NCI-H1694 treated with DMSO at 0.1 percent for 48 hours (cell line): Measurements from ENCODE around the gene MYRF.
A peak's percentile ranks its signal among the peaks of the same experiment; 100 is the strongest.

Experiments
- DNase-seq: peaks from one replicate; lab custom pipeline; 2025; lab: John Stamatoyannopoulos, UW

Gene MYRF

DNA sequence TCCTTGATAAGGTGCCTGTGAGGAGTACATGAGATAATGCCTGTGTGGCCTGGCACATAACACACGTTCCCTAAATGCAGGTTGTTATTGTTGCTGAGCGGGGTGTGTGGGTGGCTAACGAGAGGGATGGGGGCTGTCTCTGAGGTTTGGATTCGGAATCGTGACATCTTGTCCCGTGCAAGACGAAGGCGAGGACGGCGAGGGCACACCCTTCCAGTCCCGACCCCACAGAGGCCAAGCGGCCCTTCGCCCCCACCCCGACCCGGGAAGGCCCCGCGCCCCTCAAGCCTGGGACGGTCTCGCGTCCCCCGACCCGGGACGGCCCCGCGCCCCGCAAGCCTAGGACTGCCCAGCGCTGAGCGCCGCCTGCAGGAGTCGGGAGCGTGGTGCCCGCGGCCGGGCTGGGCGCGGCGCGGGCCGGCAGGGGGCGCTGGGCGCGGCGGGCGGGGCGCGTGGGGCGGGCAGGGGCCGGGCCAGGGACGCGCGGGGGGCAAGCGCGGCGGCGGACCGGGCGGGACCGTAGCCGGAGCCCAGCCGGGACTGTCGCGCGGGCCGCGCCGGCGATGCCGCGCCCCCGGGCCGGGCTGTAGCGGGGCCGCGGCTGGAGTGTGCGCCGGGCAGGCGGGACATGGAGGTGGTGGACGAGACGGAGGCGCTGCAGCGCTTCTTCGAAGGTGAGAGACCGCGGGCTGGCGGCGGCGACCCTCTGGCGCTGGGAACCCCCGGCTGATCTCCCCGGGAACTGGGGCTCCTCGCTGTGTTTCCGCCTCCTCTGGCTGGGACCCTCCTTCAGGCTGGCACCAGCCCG lies at the start of gene MYRF:
MYRF (plus strand) TSS at position 520 of the 808 bp plus-strand sequence; CDS start at position 629, 109 bp downstream.
- no peak for DNase-seq

DNA sequence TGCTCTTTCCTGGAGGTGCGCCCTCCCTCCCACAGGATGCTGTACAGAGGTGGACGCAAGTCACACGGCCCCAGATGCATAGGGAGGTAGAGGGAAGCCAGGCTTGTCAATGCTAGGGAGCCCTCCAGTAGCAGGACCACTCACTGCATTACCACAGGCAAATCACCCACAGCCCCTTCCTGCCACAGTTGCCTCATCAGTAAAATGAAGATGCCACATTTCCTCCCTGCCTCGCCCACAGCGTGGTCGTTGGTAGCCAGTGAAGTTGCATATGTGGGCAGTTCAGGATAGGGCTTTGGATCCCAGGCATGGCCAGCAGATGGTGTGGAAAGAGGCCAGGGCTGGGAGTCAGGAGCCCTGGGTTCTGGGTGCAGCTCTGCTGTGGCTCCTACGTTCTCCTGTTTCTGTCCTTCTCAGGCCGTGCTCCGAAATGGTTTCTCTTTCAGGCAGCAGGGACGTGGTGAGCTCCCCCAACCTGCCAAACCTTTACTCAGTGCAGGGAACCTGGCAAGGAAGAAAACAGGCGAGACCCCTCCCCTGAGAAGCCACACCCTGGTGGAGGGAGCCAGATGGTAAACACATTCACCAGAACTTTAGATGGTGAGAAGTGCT lies 49.6 kb upstream of the MYRF start:
- no peak for DNase-seq

DNA sequence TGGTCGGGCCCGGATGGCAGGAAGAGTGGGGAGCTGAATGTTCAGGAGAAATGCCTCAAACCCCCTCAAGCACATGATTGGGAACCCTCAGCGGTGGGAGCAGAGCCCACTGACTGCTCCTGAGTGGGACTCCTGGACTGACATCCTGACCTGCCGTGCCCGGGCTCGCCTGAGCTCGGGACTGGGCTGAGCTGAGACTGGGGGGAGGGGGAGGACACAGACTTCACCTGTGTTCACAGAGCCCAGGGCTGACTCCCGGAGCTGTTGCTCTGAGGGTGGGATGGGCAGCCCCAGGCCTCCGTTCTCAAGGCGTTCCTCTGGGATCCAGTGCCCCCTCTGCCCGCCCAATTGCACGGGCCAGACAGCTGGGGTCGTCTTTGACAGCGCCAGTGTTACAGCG lies 47.6 kb upstream of the MYRF start:
- no peak for DNase-seq

DNA sequence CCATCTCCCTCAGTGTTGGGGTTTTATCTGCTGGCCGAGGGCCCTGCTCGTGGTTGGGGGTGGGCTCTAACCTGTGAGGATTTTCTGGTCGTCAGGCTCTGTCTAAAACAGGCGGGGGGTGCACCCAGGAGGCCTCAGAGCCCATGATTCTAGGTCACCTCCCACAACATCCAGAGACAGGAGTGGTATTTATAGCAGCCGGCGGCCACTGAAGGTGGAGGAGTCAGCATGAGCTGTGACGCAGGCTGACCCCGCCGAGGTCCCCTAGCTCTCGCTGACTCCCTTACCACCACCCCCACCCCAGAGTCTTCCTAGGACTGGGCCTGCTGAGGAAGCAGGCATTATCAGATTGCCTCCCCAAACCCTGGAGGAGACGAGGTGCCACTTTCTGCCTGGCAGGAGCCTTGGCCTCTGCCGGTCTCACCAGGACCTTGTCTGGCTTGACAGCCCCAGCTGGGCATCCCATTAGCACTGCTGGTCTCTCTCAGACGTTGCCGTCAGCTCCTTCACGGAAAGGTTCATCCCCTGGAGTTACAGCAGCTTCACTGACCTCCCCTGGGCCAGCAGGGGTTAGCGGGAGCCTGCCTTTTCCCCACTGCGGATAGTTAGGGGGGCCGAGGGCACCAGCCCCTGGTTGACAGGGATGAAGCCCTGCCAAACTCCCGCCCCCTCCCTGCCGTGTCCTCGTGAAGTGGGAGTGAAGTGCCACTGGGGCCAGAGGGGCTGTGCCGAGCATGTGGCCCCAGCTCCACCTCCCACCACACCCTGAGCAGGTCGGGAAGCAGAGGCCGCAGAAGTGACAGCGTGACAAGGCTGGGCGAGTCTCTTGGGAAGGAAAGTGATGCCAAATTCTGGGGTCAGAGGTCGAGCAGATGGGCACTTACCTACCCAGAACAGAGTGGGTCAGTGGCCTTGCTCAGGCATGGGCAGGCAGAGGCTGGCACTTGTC lies 45.7 kb upstream of the MYRF start:
- DNase-seq = no peak

DNA sequence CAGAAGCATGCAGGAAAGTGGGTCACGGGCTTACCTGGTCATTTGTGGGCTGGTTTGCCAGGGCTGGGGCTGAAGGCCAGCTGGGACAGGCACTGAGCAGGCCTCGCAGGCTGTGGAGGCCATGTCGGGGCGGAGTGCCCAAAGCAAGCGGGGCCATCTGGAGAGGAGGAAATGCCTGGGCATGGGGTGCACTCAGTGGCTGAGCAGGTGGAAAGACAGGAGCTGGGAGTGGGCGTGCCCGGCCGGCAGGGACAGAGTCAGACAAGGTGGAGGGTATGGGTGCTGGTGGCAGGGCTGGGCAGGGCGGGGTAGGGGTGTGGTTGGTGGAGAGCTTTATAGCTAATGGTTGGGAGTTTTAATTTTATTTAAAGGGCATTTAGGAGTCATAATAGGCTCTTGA lies 44.9 kb upstream of the MYRF start:
- peak; percentile 61 for DNase-seq

DNA sequence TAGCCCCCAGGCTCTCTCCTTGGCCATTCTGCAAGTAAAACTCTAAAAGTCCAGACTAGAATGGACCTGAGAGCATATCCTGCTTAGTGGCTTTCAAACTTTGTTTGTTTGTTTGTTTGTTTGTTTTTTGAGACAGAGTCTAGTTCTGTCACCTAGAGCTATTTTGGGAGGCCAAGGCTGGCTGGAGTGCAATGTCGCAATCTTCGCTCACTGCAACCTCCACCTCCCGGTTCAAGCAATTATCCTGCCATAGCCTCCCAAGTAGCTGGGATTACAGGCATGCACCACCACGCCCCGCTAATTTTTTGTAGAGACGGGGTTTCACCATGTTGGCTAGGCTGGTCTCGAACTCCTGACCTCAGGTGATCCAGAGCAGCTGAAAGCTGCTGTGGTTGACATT lies 43.3 kb upstream of the MYRF start:
- no peak for DNase-seq

DNA sequence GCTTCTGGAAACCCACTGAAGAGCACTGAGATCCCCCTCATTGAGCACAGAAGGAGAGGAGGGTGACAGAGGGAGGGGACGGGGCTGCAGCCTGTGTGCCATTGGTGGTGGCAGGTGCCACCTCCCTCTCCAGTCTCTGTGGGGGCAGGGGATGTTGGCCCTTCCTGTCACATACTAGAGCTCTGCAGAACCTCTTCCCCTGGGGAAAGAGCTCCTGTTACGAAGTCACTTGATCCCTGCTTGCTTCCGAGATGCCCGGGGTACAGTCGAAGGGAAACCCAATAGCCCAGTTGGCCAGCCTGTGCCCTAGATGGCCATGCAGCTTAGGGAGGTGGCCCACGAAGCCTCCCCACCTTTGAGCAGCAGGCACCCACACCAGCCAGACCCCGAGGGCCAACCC lies 42.9 kb upstream of the MYRF start:
- DNase-seq = peak; percentile 21

DNA sequence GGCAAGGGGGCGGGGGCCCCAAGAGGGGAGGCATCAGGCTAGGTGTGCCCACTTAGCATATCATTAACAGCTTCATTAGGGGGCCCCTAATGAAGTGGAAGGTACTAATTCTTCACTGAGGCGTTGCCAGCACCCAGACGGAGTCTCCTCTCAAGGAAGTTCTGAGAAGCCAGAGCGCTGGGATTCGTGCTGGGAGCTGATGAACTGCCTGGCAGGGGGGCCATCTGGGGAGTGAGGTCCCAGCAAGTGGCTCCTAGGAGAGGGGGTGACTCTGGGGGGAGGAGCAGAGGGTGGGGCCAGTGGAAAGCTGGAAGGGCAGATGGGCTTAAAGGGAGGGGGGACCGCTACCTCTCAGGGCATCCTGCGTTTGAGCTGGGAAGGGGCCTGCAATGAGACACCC lies 42.4 kb upstream of the MYRF start:
- no peak for DNase-seq

DNA sequence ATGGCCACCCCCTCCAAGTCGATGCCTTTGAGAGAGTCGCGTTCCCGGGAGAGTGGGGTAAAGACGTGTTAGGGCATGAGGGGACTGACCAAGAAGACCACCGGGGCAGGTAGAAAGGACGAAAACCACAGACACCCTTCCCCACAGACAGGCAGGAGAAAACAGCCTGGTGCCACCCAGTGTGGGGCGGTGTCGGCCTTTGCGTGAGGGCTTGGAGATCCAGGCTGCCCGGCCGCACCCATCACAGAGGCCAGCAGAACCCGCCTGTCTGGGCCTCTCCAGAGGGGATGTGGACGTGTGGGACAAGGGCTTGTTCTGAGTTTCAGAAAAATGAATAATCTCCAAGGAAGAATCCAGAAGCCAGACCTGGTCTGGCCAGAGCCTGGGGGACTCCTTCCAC lies 41.4 kb upstream of the MYRF start:
- no peak for DNase-seq

DNA sequence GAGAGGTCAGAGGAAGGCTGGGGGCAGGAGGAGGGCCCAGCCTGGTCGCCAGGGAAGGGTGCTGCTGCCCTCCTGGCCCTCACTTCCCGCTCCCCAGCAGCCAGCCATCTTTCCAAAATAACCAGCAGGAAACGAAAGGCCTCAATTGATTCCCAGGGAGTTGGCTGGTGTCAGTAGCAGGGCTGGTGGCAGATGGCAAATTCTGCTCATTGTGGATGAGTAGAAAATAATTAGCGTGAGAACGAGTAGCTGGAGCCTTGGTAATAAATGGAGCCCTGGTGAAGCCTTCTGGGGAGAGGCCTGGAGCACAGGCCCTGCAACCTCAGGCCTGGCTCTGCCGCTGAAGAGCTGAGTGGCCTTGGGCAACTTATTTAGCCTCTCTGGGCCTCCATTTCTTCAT lies 40.9 kb upstream of the MYRF start:
- peak; percentile 93 for DNase-seq

DNA sequence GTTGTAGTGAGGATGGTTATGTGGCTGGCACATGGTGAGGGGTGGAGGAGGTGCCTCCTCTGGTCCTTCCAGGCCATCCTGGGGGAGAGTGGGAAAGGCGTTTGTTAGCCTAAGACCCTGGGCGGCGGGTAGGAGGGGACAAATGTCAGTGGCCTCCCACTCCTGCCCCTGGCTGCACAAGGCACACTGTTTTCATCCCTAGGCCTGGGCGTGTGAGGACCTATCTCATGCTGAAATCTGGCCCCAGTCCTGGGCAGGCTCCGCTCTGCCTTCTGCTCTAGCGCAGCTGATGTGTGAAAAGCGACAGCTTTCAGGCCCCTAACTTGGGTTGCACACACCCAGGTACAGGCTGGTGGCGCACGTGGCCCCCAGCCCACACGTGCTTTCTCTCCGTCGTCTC lies 40.1 kb upstream of the MYRF start:
- DNase-seq = peak; percentile 79

DNA sequence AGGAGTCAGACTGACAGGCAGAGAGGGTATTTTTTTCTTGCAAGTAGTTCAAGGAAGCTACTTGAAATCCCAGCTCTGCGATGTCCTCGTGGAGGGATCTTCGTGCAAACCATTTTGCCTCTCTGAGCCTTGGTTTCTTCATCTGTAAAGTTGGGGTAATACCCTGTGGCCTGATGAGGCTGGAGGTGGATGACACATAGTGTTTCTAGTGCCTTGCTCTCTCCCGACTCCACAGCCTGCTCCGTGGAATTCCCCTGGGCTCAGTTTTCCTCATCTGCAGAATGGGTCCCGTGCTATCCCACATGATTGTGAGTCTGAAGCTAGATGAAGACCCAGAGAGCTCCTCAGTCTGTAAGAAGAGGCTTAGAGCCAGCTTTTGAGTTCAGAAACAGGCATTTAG lies 39.6 kb upstream of the MYRF start:
- no peak for DNase-seq

DNA sequence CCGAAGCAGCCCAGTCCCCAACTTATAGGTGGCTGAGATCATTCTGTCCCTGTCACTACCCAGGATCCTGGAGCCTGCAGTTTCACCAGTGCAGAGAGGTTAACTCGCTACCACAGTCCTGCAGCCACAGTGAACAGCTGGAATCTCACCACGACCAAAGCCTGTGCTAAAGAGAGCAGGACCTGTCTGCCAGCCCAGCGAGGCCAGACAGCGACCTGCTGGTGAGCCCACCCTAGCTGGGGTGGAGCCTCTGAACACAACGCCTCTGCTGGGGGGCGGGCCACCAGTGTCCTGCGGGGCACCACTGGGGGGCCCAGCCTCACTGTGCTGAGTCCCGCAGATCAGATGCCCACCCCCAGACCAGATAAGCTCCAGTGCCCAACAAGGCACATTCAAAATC lies 39.0 kb upstream of the MYRF start:
- no peak for DNase-seq

DNA sequence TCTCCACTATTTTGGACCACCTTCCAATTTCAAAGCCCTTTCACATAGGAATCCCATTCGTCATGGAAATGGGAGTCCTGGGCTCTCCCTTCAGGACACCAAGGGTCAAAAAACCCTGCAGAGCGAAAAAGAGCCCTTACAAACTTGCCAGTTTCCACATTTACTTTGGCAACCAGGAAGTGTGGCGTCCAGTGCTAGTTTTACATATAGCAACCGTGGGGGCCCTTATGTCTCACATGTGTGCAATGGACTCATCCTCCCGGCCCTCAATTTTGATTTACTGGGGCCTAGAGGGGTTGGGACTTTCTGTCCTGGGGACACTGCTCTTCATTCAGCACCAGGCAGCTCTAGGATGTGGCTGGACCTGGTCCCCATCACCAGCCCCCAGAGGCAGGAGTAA lies 38.5 kb upstream of the MYRF start:
- DNase-seq = no peak

DNA sequence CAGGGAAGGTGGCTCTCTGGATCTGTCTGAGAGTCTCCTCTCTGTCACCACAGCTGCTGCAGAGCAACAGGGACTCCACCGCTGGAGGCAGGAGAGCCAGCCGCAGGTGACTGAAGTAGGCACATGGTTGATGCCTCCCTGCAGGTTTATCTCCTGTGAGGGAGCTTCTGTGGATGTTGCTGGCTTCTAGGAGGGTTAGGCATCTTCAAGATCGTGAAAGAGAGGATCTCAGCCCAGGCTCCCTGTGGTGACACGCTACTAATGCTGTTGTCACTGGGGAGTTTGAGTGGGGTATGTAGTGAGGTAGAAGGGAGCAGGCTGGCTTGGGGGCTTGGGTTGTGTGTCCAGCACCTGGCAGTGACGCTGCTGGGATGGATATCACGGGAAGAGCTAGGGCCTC lies 38.1 kb upstream of the MYRF start:
- DNase-seq = no peak

DNA sequence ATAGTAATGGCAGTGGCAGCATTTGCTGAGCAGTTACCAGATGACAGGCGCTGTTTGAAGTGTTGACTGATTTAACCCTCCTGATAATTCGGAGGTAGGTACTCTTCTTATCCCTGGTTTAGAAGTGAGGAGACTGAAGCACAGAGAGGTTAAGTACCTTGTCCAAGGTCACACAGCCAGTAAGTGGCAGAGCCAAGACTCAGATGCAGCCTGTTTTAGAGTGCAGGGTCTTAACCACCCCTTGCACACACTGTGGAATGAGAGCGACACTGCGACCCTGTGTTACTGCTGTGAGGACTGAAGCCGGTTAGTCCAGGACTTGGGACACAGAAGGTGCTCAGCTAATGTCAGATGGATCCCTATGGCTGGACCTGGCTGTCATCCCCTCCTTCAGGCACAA lies 37.5 kb upstream of the MYRF start:
- DNase-seq = no peak

DNA sequence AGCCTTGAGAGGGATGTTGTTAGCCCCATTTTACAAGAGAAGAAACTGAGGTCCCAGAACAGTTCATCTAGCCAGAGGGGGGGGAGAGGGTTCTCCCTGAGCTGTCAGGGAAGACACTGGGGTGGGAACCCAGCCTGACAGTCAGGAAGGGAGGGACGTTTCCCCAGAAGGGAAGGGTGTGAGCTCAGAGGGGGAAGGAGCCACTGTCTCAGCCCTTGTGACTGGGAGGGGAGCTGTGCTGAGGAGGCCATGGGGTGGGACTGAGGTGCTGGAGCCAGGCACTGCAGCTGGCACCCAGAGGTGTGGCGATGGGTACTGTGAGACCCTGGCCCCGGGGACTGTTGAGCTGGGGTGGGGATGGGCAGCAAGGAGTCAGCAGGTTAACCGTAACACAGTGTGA lies 36.6 kb upstream of the MYRF start:
- no peak for DNase-seq

DNA sequence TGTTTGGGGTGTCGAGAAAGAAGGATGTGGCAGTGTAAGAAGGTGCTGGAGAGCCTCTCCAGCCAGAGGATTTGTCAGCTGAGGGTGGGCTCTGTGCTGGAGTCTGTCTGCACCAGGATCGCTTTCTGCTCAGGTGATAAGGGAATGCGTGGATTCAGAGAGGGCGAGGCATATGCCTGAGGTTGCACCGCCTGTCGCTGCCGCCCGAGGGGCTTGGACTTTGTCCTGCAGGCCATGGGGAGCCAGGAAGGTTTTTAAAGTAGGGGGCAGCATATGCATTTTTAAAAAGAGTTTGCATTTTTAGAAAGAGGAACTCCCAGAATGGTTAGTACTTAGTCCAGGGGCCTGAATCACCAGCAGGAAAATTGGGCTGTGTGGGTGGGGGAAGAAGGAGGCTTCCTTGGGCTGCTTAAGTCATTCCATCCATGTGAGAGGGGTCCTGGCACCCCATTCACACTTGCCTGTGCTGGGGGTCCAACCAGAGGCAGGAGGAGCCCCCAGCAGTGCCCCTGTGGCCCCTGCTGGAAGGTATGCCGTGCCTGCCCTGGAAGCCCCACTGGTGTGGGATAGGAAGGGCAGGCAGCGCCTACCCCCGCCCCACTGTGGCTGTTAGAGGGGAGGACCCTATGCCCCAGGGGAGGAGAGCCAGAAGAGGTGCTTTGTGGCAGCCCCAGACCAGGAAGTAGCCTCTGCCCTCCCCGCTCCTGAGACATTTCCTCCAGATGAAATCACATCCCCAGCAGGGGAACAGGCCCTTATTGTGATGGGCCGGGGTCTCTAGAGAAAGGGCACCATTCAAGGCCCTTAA lies 35.8 kb upstream of the MYRF start:
- DNase-seq = no peak

DNA sequence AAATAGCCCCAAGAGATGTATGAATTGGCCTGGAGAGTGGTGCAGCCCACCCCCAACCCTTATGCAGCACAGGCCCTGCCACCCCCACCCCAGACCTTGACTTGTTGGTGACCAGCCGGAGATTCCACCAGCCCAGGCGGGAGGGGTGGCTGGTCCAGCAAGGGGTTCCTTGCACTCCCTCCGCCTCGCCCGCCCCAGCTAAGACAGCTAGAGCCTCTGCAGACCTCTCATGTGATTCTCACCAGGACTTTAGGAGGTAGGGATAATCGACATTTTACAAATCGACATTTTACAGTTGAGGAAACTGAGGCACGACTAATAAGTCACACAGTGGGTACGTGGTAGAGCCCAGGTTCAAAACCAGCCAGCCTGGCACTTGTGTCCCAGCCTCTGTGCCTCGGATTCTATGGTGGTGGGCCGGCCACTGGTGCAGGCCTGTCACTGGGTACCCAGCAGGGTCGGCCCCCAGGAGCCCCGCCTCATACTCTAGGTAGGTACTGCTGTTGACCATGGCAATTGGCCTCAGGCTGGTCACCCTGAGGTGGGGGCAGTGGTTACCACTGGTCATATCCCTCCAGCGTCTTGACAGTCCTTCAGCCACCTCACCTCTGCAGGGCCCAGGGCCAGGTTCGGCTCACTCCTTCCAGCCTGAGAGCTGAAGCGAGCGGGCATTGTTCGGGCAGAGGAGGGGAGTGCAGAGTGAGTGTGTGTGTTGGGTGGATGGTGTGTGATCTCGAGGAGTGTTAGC lies 35.0 kb upstream of the MYRF start:
- no peak for DNase-seq

DNA sequence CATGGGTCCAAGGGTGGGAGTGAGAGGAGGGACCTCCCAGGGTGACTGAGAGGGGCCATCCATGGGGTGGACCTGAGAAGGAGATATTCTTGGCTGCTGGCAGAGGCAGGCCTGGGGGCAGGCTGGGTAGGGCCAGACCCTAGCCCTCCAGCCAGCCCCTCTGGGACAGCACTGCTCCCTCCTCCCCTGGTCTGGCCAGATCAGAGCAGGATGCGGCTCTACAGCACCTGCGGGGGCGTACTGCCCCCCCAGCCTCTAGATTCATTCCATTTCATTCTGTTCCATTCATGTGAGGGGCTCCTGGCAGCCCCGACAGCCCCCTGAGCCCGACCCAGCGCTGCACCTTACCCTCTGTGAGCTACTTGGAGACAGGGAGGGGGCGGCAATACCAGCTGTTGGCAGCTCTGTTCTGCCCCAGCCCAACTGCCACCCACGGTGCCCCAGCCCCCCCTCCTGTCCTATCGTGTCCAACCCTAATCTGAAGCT lies 34.3 kb upstream of the MYRF start:
- peak; percentile 59 for DNase-seq
